ENCODE data around the gene PARD3. TPM values are rescaled to one million over a fixed set of nuclear protein-coding genes. Genes with fewer than 3 reads are reported as not detected.

Gene PARD3
- total RNA-seq, 4 donors from 2014 or later: 150 to 172 (median 165) TPM

- intact Hi-C loops (cut with DNase I; ENCODE audit: low total_unique reads): no loop called here
- H3K4me3 ChIP-seq (ENCODE audit: low read depth, poor library complexity, severe bottlenecking): no peak overlapping the region
- WGBS, 2 donors: 99 to 100% methylated on average over 4 of the region's 4 CpGs
- DNase-seq (ENCODE audit: low spot score in 2 of 2): no peak
- TF ChIP-seq, protein P1, sequence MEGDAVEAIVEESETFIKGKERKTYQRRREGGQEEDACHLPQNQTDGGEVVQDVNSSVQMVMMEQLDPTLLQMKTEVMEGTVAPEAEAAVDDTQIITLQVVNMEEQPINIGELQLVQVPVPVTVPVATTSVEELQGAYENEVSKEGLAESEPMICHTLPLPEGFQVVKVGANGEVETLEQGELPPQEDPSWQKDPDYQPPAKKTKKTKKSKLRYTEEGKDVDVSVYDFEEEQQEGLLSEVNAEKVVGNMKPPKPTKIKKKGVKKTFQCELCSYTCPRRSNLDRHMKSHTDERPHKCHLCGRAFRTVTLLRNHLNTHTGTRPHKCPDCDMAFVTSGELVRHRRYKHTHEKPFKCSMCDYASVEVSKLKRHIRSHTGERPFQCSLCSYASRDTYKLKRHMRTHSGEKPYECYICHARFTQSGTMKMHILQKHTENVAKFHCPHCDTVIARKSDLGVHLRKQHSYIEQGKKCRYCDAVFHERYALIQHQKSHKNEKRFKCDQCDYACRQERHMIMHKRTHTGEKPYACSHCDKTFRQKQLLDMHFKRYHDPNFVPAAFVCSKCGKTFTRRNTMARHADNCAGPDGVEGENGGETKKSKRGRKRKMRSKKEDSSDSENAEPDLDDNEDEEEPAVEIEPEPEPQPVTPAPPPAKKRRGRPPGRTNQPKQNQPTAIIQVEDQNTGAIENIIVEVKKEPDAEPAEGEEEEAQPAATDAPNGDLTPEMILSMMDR (IDR thresholded peaks at IDR 0.05): no peak
- TF ChIP-seq POLR2A (IDR thresholded peaks at IDR 0.05): no peak
Observed at GRCh38 chr10:34551295-34551694, 263.8 kb downstream of the PARD3 start.

GRCh38 chr10:34549953-34550352 is 265.1 kb downstream of the PARD3 start:
- intact Hi-C loops (cut with DNase I; ENCODE audit: low total_unique reads): no loop called here
- TF ChIP-seq POLR2A (IDR thresholded peaks at IDR 0.05): no peak
- TF ChIP-seq, protein P1 (IDR thresholded peaks at IDR 0.05): no peak
- H3K4me3 ChIP-seq (ENCODE audit: low read depth, poor library complexity, severe bottlenecking): no peak overlapping the region
- DNase-seq (ENCODE audit: low spot score in 2 of 2): no peak
- WGBS, 2 donors: 92 to 94% methylated on average over 9 of the region's 9 CpGs

GRCh38 chr10:34549001-34549400 is 266.1 kb downstream of the PARD3 start:
- H3K4me3 ChIP-seq (ENCODE audit: low read depth, poor library complexity, severe bottlenecking): no peak overlapping the region
- TF ChIP-seq, protein P1 (IDR thresholded peaks at IDR 0.05): no peak
- TF ChIP-seq POLR2A (IDR thresholded peaks at IDR 0.05): no peak
- intact Hi-C loops (cut with DNase I; ENCODE audit: low total_unique reads): no loop called here
- no peak for DNase-seq (ENCODE audit: low spot score in 2 of 2)
- 89 to 91% methylated on average over 3 of the region's 3 CpGs for WGBS, 2 donors

- intact Hi-C loops (cut with DNase I; ENCODE audit: low total_unique reads): no loop called here
- 70 to 71% methylated on average over 4 of the region's 4 CpGs for WGBS, 2 donors
- TF ChIP-seq POLR2A (IDR thresholded peaks at IDR 0.05): no peak
- TF ChIP-seq, protein P1 (IDR thresholded peaks at IDR 0.05): no peak
- no peak overlapping the region for H3K4me3 ChIP-seq (ENCODE audit: low read depth, poor library complexity, severe bottlenecking)
- no peak for DNase-seq (ENCODE audit: low spot score in 2 of 2)
Observed at GRCh38 chr10:34548466-34548865, 266.6 kb downstream of the PARD3 start.

DNA sequence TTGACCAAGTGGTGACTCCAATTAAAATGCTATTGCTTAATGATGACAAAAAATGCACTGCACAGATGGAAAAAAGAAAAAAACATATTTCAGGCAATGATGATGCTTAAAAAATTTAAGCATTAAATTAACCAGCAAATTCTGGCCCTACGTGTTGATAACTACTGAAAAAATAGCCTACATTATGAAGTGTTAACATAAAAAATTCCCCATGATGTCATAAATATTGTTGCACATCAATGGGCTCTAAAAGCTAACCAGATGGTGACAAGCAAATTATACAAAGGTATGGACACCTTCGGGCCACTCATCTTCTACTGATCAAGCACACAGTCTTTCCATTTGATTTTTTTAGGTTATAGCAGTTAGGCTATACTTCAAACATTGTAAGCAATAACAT is 267.4 kb downstream of the PARD3 start:
- intact Hi-C loops (cut with DNase I; ENCODE audit: low total_unique reads): no loop called here
- no peak for DNase-seq (ENCODE audit: low spot score in 2 of 2)
- no peak overlapping the region for H3K4me3 ChIP-seq (ENCODE audit: low read depth, poor library complexity, severe bottlenecking)
- WGBS, 2 donors: 81 to 90% methylated on average over 2 of the region's 2 CpGs
- TF ChIP-seq POLR2A (IDR thresholded peaks at IDR 0.05): no peak
- TF ChIP-seq, protein P1 (IDR thresholded peaks at IDR 0.05): no peak

DNA sequence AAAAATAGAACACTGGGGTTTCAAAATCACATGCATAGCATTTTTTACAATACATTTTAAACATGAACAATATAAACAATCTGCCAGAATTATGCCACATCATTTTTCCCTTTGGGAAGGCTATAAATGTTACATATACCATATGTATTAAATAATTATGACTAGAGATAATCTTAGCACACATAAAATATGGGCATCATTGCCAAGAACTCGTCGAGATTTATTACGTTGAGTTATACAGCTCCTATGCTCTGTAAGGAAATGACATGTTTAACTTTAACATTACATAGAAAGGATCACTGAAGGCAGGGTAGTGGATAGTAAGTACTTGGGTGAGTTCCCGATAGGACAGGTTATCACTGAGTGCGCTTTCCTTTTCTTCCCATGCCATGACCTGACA is 267.8 kb downstream of the PARD3 start:
- H3K4me3 ChIP-seq (ENCODE audit: low read depth, poor library complexity, severe bottlenecking): no peak overlapping the region
- 54 to 67% methylated on average over 5 of the region's 5 CpGs for WGBS, 2 donors
- intact Hi-C loops (cut with DNase I; ENCODE audit: low total_unique reads): no loop called here
- TF ChIP-seq, protein P1 (IDR thresholded peaks at IDR 0.05): no peak
- TF ChIP-seq POLR2A (IDR thresholded peaks at IDR 0.05): no peak
- no peak for DNase-seq (ENCODE audit: low spot score in 2 of 2)
